NT2/D1 (cell line): ENCODE results near the gene ITPRIP.

Experiments
- SUZ12 ChIP-seq: IDR thresholded peaks from 2 replicates; pipeline ENCODE4 v1.6.1; 2011; ENCODE audit not compliant: insufficient read length, insufficient read depth; ENCODE audit errors: extremely low read depth
- YY1 ChIP-seq: IDR thresholded peaks from 2 replicates; pipeline ENCODE4 v1.6.1; 2011; ENCODE audit not compliant: insufficient read length, insufficient read depth
- ZNF274 ChIP-seq: IDR thresholded peaks from 2 replicates; pipeline ENCODE4 v1.6.1; 2011; ENCODE audit warnings: mild to moderate bottlenecking, low read depth, low read length

GRCh38 chr10:104322416-104322782 is 15.9 kb downstream of the ITPRIP start:
- TF ChIP-seq ZNF274, result no peak
- no peak for TF ChIP-seq YY1
- no peak for TF ChIP-seq SUZ12
